Non-pigmented ciliary epithelial cell (primary cell): ENCODE data around the gene KXD1.
"Not testable (repeated sequence)": the region's sequence is repeated elsewhere in the genome, so short reads cannot be mapped to it uniquely, and the experiment has no call there.

Source experiments
- DNase-seq: peaks from one replicate; pipeline ENCODE4 v3.0.0-alpha.2; 2010; ENCODE audit warnings: low read depth

The KXD1 gene

DNA sequence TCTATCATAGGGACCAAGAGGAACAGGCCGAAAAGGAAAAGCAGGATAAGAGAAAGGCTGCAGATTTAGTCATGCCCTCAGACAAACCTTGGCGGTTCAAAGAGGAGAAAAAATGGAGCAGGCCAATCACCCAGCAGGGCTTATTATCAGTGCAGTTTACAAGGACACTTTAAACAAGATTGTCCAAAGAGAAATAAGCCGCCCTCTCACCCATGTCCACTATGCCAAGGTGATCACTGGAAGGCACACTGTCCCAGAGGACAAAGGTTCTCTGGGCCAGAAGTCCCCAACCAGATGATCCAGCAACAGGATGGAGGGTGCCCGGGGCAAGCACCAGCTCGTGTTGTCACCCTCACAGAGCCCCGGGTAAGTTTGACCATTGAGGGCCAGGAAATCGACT, 22.6 kb downstream of the KXD1 start:
- no peak for DNase-seq

GRCh38 chr19:18586306-18586705, 28.6 kb downstream of the KXD1 start:
- DNase-seq, result no peak

GRCh38 chr19:18587561-18587960, 29.9 kb downstream of the KXD1 start:
- DNase-seq, result no peak

DNA sequence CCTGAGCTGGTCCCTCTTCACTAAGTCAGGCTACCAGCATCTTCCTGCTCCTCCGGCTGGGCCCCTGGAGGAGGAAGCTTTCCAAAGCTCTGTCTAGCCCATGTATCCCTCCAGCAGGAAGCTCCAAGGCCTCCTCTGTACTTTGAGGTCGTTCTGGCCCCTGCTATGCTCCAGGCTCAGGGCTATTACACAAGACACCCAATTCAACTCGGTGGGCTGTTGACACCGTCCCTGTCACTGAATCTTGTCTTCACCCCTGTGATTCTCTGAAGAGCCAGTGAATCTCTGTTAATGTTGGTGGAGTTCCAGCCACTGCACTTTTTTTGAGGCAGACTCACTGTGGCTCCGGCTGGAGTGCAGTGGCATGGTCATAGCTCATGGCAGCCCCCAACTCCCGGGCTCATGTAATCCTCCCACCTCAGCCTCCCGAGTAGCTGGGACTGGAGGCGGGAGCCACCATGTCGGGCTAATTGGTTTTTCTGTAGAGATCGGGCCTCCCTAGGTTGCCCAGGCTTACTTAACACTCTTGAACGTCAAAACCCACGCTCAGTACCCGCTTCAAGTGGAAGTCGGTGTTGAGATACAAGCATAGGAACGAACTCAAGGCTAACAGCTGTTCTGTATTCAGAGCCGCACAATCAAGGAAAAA, 30.4 kb downstream of the KXD1 start:
- no peak for DNase-seq

DNA sequence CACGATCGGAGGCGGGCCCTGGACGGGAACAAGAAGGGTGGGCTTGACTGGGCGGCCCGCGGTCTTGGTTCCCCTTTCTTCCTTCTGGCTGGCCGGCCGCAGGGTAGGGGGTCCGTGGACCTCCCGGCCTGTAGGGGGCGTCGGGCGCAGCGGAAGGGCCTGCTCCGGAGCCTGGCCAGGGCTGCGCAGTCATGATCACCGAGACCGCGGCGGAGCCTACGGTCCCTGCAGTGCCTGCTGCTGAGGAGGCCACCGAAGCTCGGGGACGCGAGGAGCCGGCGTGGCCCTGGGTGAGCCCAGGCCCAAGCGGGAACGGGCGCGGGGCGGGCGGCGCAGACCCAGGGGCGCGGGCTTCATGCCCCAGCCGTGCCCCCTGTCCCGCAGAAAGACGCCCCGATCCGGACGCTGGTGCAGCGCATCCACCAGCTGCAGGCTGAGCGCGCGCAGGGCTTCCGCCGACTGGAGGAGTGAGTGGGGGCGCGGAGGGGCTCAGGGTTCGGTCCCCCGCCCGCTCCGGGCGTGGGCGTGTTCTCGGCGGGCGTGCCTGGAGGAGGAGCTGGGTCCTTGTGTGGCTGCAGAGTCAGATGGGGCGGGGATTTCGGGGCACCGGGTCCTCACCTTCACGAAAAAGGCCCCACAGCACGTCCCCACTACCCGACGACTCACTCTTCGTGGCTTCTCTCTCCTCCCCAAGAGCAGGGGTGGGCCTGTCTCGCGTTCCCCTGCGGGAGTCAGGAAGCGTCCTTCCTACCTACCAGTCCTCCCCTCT, 31.1 kb downstream of the KXD1 start, which contains the start of gene REX1BD:
Gene REX1BD, plus strand, starts transcription at position 188 of the 769 bp plus-strand sequence. Its CDS starts 4 bp downstream, at position 192.
- DNase-seq, result no peak

- no peak for DNase-seq
Measured at GRCh38 chr19:18589380-18590272, 32.0 kb downstream of the KXD1 start.

DNA sequence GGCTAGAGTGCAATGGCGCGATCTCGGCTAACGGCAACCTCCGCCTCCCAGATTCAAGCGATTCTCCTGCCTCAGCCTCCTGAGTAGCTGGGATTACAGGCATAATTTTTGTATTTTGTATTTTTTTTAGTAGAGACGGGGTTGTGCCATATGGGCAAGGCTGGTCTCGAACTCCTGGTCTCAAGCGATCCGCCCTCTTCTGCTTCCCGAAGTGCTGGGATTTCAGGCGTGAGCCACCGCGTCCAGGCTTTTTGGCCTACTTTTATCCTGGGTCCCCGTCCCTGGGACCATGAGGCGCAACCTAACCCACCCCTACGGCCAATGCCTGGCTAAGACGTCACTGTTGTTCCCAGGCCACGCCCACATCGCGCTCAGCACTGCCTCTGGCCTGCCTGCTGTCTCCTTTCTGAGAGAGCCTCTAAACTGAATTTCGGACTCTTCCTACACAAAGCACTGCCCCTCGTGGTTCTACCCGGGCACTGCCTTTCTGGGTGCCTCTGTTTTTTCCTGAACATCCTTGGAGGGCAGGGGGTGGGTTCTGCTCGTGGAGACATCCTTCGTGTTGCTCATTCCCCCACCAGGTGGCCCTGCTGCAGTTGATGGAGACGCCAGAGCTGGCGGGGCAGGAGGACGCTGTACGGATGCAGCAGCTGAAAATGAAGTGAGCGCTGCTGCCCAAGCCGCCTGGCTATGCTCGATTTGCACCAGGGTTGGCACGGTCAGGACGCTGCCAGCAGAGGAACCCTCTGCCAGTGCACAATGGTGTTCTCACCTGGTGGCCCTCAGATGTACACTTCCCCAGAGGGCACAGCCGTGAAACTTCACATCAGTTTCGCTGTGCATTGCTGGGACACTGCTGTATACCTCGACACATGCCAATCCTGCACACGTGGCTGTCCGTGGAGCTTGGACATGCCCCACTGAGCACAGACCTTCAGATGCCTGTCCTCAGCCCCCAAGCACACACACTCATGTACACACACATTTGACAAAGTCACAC, 32.9 kb downstream of the KXD1 start:
- peak; percentile 31 for DNase-seq

- no peak for DNase-seq
Measured at GRCh38 chr19:18591735-18592385, 34.2 kb downstream of the KXD1 start.

GRCh38 chr19:18592732-18593131, 35.1 kb downstream of the KXD1 start:
- DNase-seq, result not testable (repeated sequence)

DNA sequence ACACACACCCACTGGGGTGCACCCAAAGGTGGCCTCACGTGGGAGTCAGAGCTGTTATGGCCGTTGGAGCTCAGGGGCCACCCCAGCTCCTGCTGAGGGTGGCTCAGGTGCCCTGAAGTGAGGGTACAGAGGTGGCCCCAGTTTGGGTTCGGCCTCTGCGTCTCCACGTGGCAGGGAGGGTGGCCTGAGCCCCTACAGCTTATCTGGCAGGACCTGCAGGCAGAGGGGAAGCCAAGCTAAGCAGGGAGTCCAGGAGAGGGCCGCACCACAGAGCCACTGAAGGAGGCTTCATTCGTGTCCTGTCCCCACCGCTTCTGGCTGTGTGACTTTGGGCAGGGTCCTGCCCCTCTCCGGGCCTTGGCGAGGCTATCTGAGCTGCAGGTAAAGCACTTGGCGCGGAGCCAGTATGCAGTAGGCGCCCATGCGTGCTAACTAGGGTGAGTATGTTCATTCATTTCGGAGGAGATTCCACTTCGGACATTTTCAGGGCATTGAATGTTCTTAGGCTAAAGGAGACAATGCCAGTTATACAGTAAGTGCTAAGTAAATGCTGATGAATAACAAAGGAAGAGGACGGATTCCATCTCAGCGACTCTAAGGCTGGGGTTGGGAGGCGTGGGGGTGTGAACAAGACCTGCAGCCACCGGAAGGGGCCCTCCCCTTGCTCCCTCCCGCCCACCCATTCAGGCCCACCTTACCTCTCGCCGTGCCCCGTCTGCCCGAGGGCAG, 35.9 kb downstream of the KXD1 start:
- no peak for DNase-seq

GRCh38 chr19:18594096-18594823, 36.6 kb downstream of the KXD1 start:
- DNase-seq, result no peak

- no peak for DNase-seq
Measured at GRCh38 chr19:18594824-18595373, 37.2 kb downstream of the KXD1 start.

DNA sequence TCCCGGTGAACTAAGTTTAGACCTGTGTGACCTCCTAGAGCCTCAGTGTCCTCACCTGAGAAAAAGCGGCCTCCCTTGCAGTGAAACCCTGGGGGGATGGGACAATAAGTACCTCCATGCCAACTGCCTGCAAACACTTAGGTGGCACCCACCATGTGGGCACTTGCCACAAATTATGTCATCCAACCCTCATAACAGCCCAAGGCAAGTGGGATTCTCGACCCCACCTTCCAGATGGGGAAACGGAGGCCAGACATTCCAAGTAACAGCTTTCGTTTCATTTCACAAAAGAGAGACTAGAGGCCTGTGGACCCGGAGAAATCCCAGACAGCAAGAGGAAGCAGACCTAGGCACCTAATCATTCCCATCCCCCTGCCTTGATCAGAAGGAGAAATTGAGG, 37.8 kb downstream of the KXD1 start:
- no peak for DNase-seq

DNA sequence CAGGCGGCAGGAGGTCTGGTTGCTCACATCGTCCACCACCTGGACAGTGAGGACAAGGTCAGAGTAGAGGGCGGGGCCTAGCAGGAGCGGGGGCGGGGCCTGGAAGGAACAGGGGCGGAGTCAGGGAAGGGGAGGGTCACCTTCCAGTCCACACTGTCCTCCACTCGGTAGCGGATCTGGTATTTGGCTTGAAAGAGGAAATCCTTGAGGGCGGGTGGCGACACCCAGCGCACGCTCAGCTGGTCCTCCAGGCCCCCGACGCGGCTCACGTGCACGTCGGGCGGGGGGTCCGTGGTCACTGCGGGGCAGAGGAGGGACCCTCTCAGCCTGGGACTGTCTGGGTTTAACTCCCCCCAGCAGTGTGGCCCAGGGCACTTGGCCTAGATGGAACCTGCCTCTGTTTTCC, 39.1 kb downstream of the KXD1 start:
- no peak for DNase-seq

- no peak for DNase-seq
Measured at GRCh38 chr19:18597809-18598660, 40.4 kb downstream of the KXD1 start.

DNA sequence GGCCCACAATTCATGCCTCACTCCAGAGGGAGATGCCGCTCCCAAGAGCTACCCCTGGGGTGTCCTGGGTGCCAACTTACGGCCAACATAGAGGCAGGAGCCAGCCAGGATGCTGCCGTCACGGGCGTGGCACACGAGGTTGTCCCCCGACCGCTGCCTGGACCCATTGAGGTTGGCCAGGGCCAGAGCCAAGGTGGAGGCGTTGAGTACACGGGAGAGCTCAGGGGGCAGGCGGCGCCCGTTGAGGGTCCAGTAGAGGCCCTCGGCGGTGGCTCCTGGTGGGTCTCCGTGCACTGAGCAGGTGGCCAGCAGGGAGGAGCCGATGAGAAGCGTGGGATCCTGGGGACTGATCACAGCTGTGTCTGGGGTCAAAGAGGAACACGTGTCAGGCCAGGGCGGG, 41.8 kb downstream of the KXD1 start:
- DNase-seq, result no peak

GRCh38 chr19:18600692-18601397, 43.2 kb downstream of the KXD1 start:
- not testable (repeated sequence) for DNase-seq
